ENCODE data around the gene IQCH. TPM values are rescaled to one million over a fixed set of nuclear protein-coding genes. Genes with fewer than 3 reads are reported as not detected.

The IQCH gene
- total RNA-seq, 1 donor from 2014 or later: 4.5 TPM

DNA sequence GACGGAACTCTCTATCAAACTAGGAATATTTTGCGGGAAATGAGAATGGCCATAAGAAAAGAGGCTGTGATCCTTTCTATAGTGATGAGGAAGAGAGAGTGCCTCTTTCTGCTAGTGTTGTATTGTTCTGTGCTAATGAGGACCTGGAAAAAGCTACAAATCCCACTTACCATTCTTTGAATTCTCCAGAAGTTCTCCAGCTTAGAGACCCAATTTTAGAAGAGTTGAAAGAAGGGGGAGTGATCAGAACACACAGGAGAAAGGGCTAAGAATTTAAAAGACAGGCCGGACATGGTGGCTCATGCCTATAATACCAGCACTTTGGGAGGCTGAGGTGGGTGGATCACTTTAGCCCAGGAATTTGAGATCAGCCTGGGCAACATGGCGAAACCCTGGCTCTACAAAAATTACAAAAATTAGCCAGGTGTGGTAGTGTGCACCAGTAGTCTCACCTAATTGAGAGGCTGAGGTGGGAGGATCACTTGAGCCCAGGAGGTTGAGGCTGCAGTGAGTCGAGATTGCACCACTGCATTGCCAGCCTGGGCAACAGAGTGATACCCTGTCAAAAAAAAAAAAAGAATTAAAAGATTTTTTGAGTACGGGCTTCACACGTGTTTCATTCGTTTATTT is 126.9 kb downstream of the IQCH start:
- DNase-seq: no peak
- TF ChIP-seq, protein P1, sequence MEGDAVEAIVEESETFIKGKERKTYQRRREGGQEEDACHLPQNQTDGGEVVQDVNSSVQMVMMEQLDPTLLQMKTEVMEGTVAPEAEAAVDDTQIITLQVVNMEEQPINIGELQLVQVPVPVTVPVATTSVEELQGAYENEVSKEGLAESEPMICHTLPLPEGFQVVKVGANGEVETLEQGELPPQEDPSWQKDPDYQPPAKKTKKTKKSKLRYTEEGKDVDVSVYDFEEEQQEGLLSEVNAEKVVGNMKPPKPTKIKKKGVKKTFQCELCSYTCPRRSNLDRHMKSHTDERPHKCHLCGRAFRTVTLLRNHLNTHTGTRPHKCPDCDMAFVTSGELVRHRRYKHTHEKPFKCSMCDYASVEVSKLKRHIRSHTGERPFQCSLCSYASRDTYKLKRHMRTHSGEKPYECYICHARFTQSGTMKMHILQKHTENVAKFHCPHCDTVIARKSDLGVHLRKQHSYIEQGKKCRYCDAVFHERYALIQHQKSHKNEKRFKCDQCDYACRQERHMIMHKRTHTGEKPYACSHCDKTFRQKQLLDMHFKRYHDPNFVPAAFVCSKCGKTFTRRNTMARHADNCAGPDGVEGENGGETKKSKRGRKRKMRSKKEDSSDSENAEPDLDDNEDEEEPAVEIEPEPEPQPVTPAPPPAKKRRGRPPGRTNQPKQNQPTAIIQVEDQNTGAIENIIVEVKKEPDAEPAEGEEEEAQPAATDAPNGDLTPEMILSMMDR (IDR thresholded peaks at IDR 0.05; ENCODE audit: partially characterized antibody, unreplicated experiment): no peak
- H3K4me1 Mint-ChIP-seq (ENCODE audit: low read depth, unreplicated experiment): peaks cover 4% of the 10 kb centered on the region
- no peak overlapping the region for H3K4me3 Mint-ChIP-seq (ENCODE audit: unreplicated experiment)
- H3K36me3 Mint-ChIP-seq (ENCODE audit: unreplicated experiment): no peaks in the 10 kb centered on the region
- H3K9me3 Mint-ChIP-seq (ENCODE audit: unreplicated experiment): no peaks in the 10 kb centered on the region
- H3K27me3 Mint-ChIP-seq (ENCODE audit: unreplicated experiment): no peaks in the 10 kb centered on the region
- no peak overlapping the region for H3K27ac Mint-ChIP-seq (ENCODE audit: unreplicated experiment)

DNA sequence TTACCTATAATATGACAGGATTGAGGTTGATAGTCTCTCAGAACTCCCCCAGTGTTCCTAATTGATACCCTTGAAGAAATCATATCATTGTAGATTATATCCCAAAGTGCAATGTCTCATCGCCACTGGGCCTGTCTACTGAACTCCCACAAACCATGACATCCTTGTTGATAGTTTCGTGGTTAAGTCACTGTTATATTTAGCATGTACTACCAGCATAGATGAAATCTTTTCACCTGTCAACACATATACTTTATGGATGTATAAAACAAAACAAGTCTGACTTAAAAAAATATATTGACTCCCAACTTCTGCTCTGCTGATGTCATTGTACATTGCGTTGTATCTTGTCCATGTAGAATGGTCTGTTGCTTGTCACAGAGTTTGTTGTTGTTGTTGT is 128.1 kb downstream of the IQCH start:
- Mint-ChIP-seq H3K27ac (ENCODE audit: unreplicated experiment) (no peak overlapping the region), H3K27me3 (ENCODE audit: unreplicated experiment) (no peaks in the 10 kb centered on the region), H3K9me3 (ENCODE audit: unreplicated experiment) (no peaks in the 10 kb centered on the region)

DNA sequence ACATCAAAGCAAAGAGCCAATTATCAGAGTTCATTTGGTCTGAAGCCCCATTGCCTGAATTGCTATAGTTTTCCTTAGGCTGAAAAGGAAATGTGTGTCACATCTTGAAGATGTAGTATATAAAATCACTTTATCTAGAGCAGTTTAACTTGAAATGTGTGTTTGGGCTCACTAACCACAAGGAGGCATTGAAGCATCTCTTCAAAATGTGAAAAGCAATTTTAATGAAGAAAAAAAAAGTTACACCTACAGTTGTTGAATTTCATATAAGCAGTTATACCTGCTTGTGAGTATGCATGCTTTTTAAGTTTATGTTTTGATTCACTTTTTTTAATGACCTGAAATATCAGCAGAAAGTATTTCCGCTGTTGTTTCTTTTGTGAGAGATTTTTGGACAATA is 129.3 kb downstream of the IQCH start:
- no peak for DNase-seq
- Mint-ChIP-seq H3K4me3 (ENCODE audit: unreplicated experiment) (no peak overlapping the region), H3K4me1 (ENCODE audit: low read depth, unreplicated experiment) (no peaks in the 10 kb centered on the region), H3K27ac (ENCODE audit: unreplicated experiment) (no peak overlapping the region), H3K9me3 (ENCODE audit: unreplicated experiment) (no peaks in the 10 kb centered on the region), H3K36me3 (ENCODE audit: unreplicated experiment) (no peaks in the 10 kb centered on the region), H3K27me3 (ENCODE audit: unreplicated experiment) (no peaks in the 10 kb centered on the region)
- TF ChIP-seq, protein P1 (IDR thresholded peaks at IDR 0.05; ENCODE audit: partially characterized antibody, unreplicated experiment): no peak

More for the DNA sequence above, 128.1 kb downstream of the IQCH start:
- Mint-ChIP-seq H3K36me3 (ENCODE audit: unreplicated experiment) (no peaks in the 10 kb centered on the region), H3K4me1 (ENCODE audit: low read depth, unreplicated experiment) (peaks cover 1% of the 10 kb centered on the region), H3K4me3 (ENCODE audit: unreplicated experiment) (no peak overlapping the region)
- TF ChIP-seq, protein P1 (IDR thresholded peaks at IDR 0.05; ENCODE audit: partially characterized antibody, unreplicated experiment): no peak
- no peak for DNase-seq

DNA sequence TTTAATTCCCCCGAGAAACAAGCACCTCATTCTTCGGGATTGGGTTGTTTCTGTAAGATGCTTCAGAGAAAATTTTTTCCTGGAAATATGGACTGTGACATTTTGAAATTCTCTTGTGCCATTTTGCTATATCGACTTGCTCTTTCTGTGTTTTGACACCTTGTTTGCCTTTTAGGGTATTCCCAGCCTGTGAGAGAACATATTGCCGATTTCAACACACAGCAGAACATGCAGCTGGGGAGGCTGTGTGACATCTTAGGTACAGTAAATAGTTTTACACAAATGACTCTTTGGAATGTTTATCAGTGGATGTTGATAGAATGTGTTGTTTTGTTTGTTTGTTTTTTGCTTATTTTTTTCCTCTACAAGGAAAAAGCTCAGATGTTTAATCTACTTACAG is 130.2 kb downstream of the IQCH start:
- no peak overlapping the region for H3K4me3 Mint-ChIP-seq (ENCODE audit: unreplicated experiment)
- H3K27me3 Mint-ChIP-seq (ENCODE audit: unreplicated experiment): no peaks in the 10 kb centered on the region
- H3K4me1 Mint-ChIP-seq (ENCODE audit: low read depth, unreplicated experiment): no peaks in the 10 kb centered on the region
- H3K27ac Mint-ChIP-seq (ENCODE audit: unreplicated experiment): no peak overlapping the region
- H3K36me3 Mint-ChIP-seq (ENCODE audit: unreplicated experiment): no peaks in the 10 kb centered on the region
- TF ChIP-seq, protein P1 (IDR thresholded peaks at IDR 0.05; ENCODE audit: partially characterized antibody, unreplicated experiment): no peak
- H3K9me3 Mint-ChIP-seq (ENCODE audit: unreplicated experiment): no peaks in the 10 kb centered on the region
- no peak for DNase-seq

DNA sequence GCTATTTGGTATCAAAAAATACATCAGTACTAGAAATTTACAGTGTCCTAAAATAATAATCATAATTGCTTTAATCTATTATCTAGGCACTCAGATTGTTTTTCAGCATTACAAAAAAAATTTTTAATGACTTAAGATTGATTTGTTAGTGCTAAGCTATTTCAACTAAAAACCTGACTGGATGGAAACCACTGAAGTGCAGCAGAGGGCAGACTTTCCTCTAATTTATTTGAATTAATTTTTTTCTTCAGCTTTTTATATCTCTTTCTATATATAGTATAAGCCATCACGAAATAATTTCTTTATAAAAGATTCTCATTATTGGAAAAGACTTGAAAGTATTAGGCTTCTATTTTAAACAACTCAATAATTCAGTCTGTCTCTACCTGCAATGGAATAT is 131.4 kb downstream of the IQCH start:
- DNase-seq: no peak
- H3K4me1 Mint-ChIP-seq (ENCODE audit: low read depth, unreplicated experiment): no peaks in the 10 kb centered on the region
- H3K27ac Mint-ChIP-seq (ENCODE audit: unreplicated experiment): no peak overlapping the region
- no peaks in the 10 kb centered on the region for H3K9me3 Mint-ChIP-seq (ENCODE audit: unreplicated experiment)
- H3K4me3 Mint-ChIP-seq (ENCODE audit: unreplicated experiment): no peak overlapping the region
- no peaks in the 10 kb centered on the region for H3K36me3 Mint-ChIP-seq (ENCODE audit: unreplicated experiment)
- no peaks in the 10 kb centered on the region for H3K27me3 Mint-ChIP-seq (ENCODE audit: unreplicated experiment)
- TF ChIP-seq, protein P1 (IDR thresholded peaks at IDR 0.05; ENCODE audit: partially characterized antibody, unreplicated experiment): no peak
